SU-DHL-6 (cell line): ENCODE data around the gene MORN5.

Source experiments
- EZH2phosphoT487 ChIP-seq: fragments of 200-600 bp; sonication (generic), shearing (Covaris generic); conservative IDR thresholded peaks from 2 replicates; pipeline ENCODE4 v1.6.1; 2018; ENCODE audit warnings: mild to moderate bottlenecking, antibody characterized with exemption, low read length, moderate library complexity, mixed read lengths
- TF ChIP-seq, protein P1 (sequence below): fragments of 200-600 bp; sonication (generic); IDR thresholded peaks from one replicate; pipeline ENCODE4 v1.5.1; 2017; ENCODE audit warnings: antibody characterized with exemption, mild to moderate bottlenecking, low read length, moderate library complexity; ENCODE audit not compliant: insufficient read depth, poor library complexity, severe bottlenecking

GRCh38 chr9:122116040-122116439 is 43.7 kb upstream of the MORN5 start:
- TF ChIP-seq, protein P1, sequence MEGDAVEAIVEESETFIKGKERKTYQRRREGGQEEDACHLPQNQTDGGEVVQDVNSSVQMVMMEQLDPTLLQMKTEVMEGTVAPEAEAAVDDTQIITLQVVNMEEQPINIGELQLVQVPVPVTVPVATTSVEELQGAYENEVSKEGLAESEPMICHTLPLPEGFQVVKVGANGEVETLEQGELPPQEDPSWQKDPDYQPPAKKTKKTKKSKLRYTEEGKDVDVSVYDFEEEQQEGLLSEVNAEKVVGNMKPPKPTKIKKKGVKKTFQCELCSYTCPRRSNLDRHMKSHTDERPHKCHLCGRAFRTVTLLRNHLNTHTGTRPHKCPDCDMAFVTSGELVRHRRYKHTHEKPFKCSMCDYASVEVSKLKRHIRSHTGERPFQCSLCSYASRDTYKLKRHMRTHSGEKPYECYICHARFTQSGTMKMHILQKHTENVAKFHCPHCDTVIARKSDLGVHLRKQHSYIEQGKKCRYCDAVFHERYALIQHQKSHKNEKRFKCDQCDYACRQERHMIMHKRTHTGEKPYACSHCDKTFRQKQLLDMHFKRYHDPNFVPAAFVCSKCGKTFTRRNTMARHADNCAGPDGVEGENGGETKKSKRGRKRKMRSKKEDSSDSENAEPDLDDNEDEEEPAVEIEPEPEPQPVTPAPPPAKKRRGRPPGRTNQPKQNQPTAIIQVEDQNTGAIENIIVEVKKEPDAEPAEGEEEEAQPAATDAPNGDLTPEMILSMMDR: no peak
- no peak for TF ChIP-seq EZH2phosphoT487
